Ishikawa (cell line): ENCODE data around the gene PLIN4.
A peak's percentile ranks its signal among the peaks of the same experiment; 100 is the strongest.

Experiments
- CEBPB ChIP-seq: IDR thresholded peaks from 2 replicates; pipeline ENCODE4 v1.6.1; 2012
- CREB1 ChIP-seq: IDR thresholded peaks from 2 replicates; pipeline ENCODE4 v1.6.1; 2012; ENCODE audit warnings: low read depth
- EGR1 ChIP-seq: IDR thresholded peaks from 2 replicates; pipeline ENCODE4 v1.6.1; 2012
- EP300 ChIP-seq: IDR thresholded peaks from 2 replicates; pipeline ENCODE4 v1.6.1; 2012; ENCODE audit warnings: borderline replicate concordance
- FOXM1 ChIP-seq: IDR thresholded peaks from 2 replicates; pipeline ENCODE4 v1.6.1; 2012; ENCODE audit warnings: low read depth, borderline replicate concordance
- NFIC ChIP-seq: IDR thresholded peaks from 2 replicates; pipeline ENCODE4 v1.6.1; 2012
- RAD21 ChIP-seq: IDR thresholded peaks from 2 replicates; pipeline ENCODE4 v1.6.1; 2012; ENCODE audit warnings: low read depth
- TAF1 ChIP-seq: IDR thresholded peaks from 2 replicates; pipeline ENCODE4 v1.6.1; 2012; ENCODE audit warnings: low read depth, mild to moderate bottlenecking
- TCF12 ChIP-seq: IDR thresholded peaks from 2 replicates; pipeline ENCODE4 v1.6.1; 2012; ENCODE audit warnings: low read depth
- TEAD4 ChIP-seq: IDR thresholded peaks from 2 replicates; pipeline ENCODE4 v1.6.1; 2012
- YY1 ChIP-seq: IDR thresholded peaks from 2 replicates; pipeline ENCODE4 v1.6.1; 2012; ENCODE audit warnings: low read depth
- ZBTB7A ChIP-seq: IDR thresholded peaks from 2 replicates; pipeline ENCODE4 v1.6.1; 2012; ENCODE audit warnings: low read depth
- TF ChIP-seq, protein P1 (sequence below): IDR thresholded peaks from 2 replicates; pipeline ENCODE4 v1.6.1; 2012
- TF ChIP-seq, protein P2 (sequence below): IDR thresholded peaks from 2 replicates; pipeline ENCODE4 v1.6.1; 2012
- TF ChIP-seq, protein P3 (sequence below): IDR thresholded peaks from 2 replicates; pipeline ENCODE4 v1.6.1; 2012; ENCODE audit warnings: low read depth, mild to moderate bottlenecking

PLIN4 gene

DNA sequence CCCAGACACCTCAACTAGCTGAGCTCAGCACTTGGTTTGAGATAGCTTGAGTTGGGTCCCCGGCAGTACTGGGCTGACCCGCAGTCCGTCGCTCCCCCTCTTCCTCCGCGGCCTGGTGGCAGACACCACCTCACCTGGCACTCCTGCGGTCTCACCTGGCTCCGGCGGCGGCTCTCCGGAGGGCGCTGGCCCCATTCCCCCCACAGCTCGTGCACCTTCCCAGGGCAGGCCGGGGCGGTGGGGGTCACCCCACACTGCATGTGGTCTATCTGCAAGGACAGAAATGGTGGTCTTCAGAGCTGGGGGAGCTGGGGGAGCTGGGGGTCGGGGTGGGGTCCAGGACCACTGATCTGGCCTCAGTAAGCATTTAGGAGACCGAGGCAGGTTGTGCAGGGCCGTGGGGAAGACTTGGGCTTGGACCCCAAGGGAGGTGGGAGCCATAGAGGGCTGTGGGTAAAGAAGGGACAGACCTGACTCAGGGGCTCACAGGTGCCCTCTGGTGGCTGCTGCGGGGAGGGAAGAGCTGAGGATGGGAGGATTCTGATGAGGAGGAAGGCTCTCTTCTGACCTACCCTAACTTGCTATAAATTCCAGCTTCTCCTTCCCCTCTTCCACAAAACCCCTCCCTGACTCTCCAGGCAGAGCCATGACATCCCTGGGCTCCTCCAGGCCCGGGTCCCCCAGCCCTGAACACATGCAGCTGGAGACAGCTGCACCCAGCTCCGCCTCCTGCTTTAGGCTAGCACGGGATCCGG lies 6.7 kb upstream of the PLIN4 start:
- TF ChIP-seq RAD21 (peak; percentile 35), EP300 (no peak)

DNA sequence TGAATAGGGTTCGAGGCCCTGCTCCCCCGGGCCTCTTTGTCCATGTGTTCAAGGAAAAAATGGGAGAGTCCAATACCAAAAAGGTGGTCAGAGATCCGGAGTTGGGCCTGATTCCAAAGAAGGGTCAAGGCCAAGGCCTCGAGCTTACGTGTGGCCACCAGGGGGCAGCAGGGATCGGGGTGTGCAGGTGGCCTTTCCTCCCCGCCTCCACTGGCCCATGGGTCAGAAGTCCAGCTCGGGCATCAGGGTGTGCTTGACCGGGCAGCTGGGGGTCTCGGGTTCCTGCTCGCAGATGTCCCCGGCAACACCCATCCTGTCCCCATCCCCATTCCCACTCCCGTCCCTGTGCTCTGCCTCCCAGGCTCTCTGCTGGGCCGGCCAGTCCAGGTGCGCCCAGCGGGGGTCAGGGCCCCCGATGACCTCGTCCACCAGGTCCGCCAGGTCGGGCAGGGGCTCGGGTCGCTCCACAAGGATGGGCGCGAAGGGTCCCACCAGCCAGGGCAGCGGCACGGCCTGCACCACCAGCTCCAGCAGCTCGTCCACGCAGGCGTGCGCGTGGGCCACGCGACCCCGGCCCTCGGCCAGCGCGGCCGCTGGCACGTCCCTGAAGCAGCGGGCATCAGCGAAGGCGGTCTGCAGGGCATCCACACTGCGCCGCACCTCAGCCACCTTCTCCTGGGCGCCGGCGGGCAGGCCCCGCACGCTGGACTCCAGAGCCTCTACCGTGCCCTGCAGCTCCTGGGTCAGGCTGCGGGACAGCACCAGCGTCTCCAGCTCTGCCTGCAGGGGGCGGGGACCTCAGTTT lies 5.2 kb upstream of the PLIN4 start:
- TF ChIP-seq, protein P1, sequence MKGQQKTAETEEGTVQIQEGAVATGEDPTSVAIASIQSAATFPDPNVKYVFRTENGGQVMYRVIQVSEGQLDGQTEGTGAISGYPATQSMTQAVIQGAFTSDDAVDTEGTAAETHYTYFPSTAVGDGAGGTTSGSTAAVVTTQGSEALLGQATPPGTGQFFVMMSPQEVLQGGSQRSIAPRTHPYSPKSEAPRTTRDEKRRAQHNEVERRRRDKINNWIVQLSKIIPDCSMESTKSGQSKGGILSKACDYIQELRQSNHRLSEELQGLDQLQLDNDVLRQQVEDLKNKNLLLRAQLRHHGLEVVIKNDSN: no peak
- TF ChIP-seq TCF12: no peak
- peak; percentile 47 for TF ChIP-seq NFIC
- no peak for TF ChIP-seq TEAD4
- no peak for TF ChIP-seq FOXM1
- TF ChIP-seq EGR1: no peak
- no peak for TF ChIP-seq CREB1
- TF ChIP-seq RAD21: peak; percentile 65
- TF ChIP-seq, protein P2, sequence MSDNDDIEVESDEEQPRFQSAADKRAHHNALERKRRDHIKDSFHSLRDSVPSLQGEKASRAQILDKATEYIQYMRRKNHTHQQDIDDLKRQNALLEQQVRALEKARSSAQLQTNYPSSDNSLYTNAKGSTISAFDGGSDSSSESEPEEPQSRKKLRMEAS: no peak
- no peak for TF ChIP-seq CEBPB
- TF ChIP-seq ZBTB7A: no peak
- no peak for TF ChIP-seq TAF1
- TF ChIP-seq EP300: no peak
- TF ChIP-seq YY1: no peak
- TF ChIP-seq, protein P3, sequence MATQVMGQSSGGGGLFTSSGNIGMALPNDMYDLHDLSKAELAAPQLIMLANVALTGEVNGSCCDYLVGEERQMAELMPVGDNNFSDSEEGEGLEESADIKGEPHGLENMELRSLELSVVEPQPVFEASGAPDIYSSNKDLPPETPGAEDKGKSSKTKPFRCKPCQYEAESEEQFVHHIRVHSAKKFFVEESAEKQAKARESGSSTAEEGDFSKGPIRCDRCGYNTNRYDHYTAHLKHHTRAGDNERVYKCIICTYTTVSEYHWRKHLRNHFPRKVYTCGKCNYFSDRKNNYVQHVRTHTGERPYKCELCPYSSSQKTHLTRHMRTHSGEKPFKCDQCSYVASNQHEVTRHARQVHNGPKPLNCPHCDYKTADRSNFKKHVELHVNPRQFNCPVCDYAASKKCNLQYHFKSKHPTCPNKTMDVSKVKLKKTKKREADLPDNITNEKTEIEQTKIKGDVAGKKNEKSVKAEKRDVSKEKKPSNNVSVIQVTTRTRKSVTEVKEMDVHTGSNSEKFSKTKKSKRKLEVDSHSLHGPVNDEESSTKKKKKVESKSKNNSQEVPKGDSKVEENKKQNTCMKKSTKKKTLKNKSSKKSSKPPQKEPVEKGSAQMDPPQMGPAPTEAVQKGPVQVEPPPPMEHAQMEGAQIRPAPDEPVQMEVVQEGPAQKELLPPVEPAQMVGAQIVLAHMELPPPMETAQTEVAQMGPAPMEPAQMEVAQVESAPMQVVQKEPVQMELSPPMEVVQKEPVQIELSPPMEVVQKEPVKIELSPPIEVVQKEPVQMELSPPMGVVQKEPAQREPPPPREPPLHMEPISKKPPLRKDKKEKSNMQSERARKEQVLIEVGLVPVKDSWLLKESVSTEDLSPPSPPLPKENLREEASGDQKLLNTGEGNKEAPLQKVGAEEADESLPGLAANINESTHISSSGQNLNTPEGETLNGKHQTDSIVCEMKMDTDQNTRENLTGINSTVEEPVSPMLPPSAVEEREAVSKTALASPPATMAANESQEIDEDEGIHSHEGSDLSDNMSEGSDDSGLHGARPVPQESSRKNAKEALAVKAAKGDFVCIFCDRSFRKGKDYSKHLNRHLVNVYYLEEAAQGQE: no peak

DNA sequence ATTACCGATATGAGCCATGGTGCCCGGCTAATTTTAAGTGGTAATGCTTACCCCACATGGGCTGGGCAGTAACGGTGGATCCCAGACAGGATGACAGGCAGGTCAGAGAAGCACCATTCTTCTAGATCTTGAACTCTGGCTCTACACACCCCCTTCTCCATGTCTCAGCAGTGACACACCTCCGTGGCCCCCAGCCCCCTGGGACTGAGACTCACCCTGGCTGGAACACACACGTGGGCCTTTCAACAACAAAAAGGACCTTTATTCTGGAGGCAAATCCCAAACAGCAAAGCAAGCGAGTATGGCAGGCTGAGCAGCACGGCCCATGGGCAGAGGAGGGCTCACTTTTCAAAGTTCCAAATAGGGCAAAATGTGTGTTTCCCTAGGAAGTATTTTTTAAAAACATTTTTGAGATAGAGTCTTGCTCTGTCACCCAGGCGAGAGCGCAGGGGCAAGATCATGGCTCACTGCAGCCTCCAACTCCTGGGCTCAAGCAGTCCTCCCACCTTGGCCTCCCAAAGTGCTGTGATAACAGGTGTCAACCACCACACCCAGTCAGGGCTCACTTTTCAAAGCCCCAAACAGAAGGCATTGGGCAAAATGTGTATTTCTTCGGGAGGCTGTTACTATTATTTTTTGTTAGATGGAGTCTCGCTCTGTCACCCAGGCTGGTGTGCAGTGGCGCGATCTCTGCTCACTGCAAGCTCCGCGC lies 4.2 kb upstream of the PLIN4 start:
- no peak for TF ChIP-seq EP300
- no peak for TF ChIP-seq YY1
- TF ChIP-seq CREB1: no peak
- TF ChIP-seq, protein P3: no peak
- TF ChIP-seq, protein P1: no peak
- no peak for TF ChIP-seq TCF12
- TF ChIP-seq, protein P2: no peak
- no peak for TF ChIP-seq NFIC
- no peak for TF ChIP-seq ZBTB7A
- TF ChIP-seq TEAD4: no peak
- no peak for TF ChIP-seq TAF1
- TF ChIP-seq RAD21: no peak
- TF ChIP-seq FOXM1: no peak
- TF ChIP-seq CEBPB: no peak
- TF ChIP-seq EGR1: no peak

DNA sequence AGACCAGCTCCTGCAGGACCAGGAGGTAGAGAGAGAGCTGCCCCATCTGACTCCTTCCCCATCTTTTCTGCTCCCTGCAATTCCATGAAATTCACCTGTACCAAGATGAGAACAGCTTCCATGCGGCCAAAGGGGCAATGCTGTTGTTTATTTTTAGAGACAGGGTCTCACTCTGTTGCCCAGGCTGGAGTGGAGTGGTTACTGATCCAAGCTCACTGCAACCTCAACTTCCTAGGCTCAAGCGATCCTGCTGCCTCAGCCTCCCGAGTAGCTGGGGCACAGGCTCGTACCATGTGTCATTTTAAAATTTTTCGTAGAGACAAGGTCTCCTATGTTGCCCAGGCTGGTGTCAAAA lies 3.6 kb upstream of the PLIN4 start:
- TF ChIP-seq, protein P3: no peak
- TF ChIP-seq, protein P2: no peak
- TF ChIP-seq NFIC (no peak), FOXM1 (no peak), TAF1 (no peak), RAD21 (no peak), CEBPB (no peak), EP300 (no peak), EGR1 (no peak), TEAD4 (no peak)
- TF ChIP-seq, protein P1: no peak
